Fibroblast of skin of scalp (primary cell): Measurements from ENCODE around the gene LRRC8D.

Experiments
- DNase-seq: peaks from one replicate; pipeline ENCODE4 v3.0.0-alpha.2; 2013

The LRRC8D gene

GRCh38 chr1:89871768-89872473 is 51.1 kb downstream of the LRRC8D start:
- DNase-seq = no peak

GRCh38 chr1:89872567-89872966 is 51.7 kb downstream of the LRRC8D start:
- no peak for DNase-seq

- no peak for DNase-seq
These were observed 52.5 kb downstream of the LRRC8D start for GRCh38 chr1:89873288-89873687.

GRCh38 chr1:89873770-89874169 is 52.9 kb downstream of the LRRC8D start:
- DNase-seq = peak; percentile 57

- DNase-seq = no peak
These were observed 55.6 kb downstream of the LRRC8D start for GRCh38 chr1:89876463-89876862.

GRCh38 chr1:89877756-89878155 is 56.9 kb downstream of the LRRC8D start:
- no peak for DNase-seq

- no peak for DNase-seq
These were observed 57.4 kb downstream of the LRRC8D start for GRCh38 chr1:89878256-89878655.

- no peak for DNase-seq
These were observed 59.8 kb downstream of the LRRC8D start for GRCh38 chr1:89880679-89881078.

GRCh38 chr1:89881415-89882058 is 60.7 kb downstream of the LRRC8D start:
- DNase-seq = no peak

- no peak for DNase-seq
These were observed 61.7 kb downstream of the LRRC8D start for GRCh38 chr1:89882348-89883029.

- no peak for DNase-seq
These were observed 62.2 kb downstream of the LRRC8D start for GRCh38 chr1:89883030-89883379.

- DNase-seq = peak; percentile 69
These were observed 64.1 kb downstream of the LRRC8D start for GRCh38 chr1:89884718-89885596.

GRCh38 chr1:89887270-89887669 is 66.4 kb downstream of the LRRC8D start:
- no peak for DNase-seq

GRCh38 chr1:89887713-89888112 is 66.9 kb downstream of the LRRC8D start:
- no peak for DNase-seq

GRCh38 chr1:89888480-89889322 is 67.9 kb downstream of the LRRC8D start:
- no peak for DNase-seq

GRCh38 chr1:89889323-89889615 is 68.4 kb downstream of the LRRC8D start:
- DNase-seq = no peak

GRCh38 chr1:89890085-89890752 is 69.4 kb downstream of the LRRC8D start:
- DNase-seq = peak; percentile 33

GRCh38 chr1:89892816-89893215 is 72.0 kb downstream of the LRRC8D start:
- DNase-seq = no peak

- peak; percentile 95 for DNase-seq
These were observed 73.7 kb downstream of the LRRC8D start for GRCh38 chr1:89894210-89895201.
